Measurements from ENCODE around the gene FNBP1L.
A peak's percentile ranks its signal among the peaks of the same experiment; 100 is the strongest.
"Not testable (repeated sequence)": the region's sequence is repeated elsewhere in the genome, so short reads cannot be mapped to it uniquely, and the experiment has no call there.

The FNBP1L gene

DNA sequence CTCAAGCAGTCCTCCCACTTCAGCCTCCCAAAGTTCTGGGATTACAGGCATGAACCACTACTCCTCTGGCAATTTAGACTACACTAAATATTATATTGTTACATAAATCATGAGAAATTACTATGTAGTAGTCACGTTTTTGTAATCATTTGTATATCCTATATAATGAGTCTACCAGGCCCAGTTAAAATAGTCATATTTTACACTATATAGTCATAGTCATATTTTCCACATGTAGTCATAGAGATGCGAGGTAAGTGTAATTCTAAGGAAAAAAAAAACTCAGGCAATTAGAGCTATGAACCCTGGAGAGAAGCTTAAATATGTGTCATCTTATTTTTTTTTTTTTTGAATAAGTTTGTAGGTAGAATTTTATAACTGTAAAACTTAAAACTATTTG is 90.0 kb downstream of the FNBP1L start:
- peak; percentile 63 for DNase-seq

DNA sequence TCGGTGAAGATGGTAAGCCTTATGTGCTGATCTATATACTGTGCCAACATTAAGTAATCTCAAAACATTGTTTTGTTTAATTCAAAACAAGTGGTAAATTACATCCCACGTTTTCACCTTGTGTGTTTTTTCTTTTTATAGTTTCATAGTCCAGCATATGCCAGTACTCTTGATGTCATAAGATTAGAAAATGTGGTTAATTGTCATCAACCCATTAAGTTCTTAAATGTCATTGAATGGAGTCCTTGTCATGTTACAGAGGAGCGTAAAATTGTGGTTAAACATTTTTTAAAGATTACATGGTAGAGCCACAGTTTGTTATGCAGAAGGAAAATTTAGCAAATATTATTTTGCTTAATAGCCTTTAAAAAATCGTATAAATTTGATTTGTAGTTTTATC is 93.1 kb downstream of the FNBP1L start:
- DNase-seq, result no peak

GRCh38 chr1:93542398-93542797 is 94.5 kb downstream of the FNBP1L start:
- peak; percentile 54 for DNase-seq

GRCh38 chr1:93546162-93546863 is 98.4 kb downstream of the FNBP1L start:
- DNase-seq, result no peak

- DNase-seq, result no peak
These were observed 101.2 kb downstream of the FNBP1L start for GRCh38 chr1:93549131-93549530.

GRCh38 chr1:93549811-93550210 is 101.9 kb downstream of the FNBP1L start:
- no peak for DNase-seq

- DNase-seq, result peak; percentile 76
These were observed 105.0 kb downstream of the FNBP1L start for GRCh38 chr1:93552741-93553455.

- DNase-seq, result not testable (repeated sequence)
These were observed 106.1 kb downstream of the FNBP1L start for GRCh38 chr1:93553886-93554490.

DNA sequence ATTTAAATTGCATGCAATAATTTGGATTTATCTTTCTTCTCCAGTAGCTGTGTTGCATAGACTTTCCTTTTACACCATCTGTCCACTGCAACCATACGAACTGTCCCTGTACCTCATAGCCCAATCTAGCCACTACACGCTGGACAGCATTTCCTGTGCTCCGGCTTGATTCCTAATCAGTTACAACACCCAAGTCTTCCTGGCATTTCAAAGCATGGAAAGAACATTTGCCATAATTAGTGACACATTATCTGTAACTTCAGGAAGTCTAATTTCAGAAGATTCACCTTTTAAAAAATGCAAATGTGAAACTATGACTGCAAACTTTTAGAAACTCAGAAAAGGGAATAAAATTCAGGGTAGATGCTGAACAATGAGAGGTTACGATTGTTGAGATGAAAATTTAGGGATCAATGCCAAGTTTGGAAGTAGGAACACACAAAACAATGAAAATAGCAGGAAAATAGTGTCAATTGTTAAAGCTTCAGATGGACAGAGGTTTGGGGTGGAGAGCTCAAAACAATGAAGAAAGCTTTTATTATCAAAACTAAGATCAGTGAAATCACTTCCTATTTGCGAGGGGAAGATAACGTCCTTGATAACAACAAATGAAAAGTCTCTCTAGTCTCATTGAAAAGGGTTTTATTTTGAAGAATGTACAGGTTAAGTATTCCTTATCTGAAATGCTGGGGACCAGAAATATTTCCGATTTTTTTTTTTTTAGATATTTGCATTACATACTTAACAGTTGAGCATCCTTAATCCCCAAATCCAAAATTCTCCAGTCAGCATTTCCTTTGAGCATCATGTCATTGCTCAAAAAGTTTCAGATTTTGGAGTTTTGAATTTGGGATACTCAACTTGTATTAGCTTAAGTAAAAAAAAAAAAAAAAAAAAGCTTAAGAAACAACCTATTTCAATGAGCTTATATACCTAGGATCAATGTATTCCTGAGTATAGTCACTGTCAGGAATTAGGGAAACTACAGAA is 107.3 kb downstream of the FNBP1L start:
- no peak for DNase-seq

DNA sequence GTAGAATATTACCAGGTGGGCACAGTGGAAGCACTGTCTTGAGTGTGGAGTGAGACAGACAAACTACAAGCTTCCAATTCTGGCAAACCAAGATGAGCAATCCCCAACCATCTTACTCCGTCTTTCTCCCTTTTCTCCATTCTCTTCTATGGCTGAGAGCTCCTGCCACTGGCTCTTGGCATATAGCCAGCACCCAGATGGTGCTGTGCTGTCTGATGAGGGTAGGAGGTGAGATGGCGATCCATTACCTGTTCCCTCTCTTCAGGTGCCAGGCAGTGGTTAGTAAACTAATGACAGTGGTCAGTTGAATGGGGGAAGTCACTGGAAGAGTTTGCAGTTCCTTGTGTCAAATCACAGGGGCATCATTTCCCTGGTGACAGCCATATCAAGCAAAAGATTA is 108.4 kb downstream of the FNBP1L start:
- no peak for DNase-seq

DNA sequence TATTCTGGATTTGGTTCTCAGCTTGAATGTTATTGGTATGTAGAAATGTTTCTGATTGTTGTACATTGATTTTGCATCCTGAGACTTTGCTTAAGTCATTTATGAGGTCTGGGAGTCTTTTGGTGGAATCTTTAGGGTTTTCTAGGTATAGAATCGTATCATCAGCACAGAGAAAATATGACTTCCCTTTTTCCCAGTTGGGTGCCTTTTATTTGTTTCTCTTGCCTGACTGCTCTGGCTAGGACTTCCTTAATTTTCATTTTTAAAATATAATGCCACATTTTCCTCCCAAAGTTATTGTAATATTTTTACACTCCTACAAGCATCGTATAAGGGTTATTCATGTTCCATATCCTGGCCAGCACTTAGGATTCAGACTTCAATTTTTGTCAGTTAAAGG is 111.1 kb downstream of the FNBP1L start:
- no peak for DNase-seq

- no peak for DNase-seq
These were observed 111.8 kb downstream of the FNBP1L start for GRCh38 chr1:93559695-93560094.

- DNase-seq, result peak; percentile 61
These were observed 117.7 kb downstream of the FNBP1L start for GRCh38 chr1:93565496-93566206.

GRCh38 chr1:93566227-93566626 is 118.3 kb downstream of the FNBP1L start:
- no peak for DNase-seq

DNA sequence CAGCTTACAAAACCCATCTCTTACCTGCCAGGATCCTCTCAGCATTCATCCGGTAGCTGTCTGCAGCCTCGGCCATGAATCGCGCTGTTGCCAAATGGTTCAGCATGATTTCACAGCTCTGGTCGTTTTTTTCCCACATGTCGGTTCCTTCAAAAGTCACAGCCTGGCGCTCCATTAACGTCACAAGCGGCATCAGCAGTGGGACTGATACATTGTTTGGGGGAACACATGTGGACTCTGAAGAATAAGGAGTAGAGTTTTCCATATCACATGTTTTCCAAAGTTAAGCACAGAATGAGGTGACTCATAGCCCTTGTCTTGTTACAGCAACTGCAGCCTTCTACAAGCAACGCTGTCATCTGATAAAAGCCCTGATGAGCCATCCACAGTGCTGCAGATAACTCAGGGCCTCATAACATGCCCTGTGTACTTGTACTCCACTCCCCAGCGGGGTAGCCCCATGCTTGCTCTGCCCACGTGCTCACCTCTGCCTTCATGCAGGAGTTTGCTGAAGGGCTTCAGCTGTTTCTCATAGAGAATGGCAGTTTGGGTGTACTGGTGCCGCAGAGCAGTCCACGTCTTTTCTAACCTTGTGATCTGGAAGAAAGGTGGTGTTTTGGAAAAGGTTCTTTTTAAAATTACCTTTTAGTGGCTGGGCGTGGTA is 119.5 kb downstream of the FNBP1L start:
- peak; percentile 87 for DNase-seq

GRCh38 chr1:93569489-93569888 is 121.6 kb downstream of the FNBP1L start:
- DNase-seq, result no peak

- no peak for DNase-seq
These were observed 123.8 kb downstream of the FNBP1L start for GRCh38 chr1:93571623-93572310.

- no peak for DNase-seq
These were observed 126.1 kb downstream of the FNBP1L start for GRCh38 chr1:93573940-93574469.

DNA sequence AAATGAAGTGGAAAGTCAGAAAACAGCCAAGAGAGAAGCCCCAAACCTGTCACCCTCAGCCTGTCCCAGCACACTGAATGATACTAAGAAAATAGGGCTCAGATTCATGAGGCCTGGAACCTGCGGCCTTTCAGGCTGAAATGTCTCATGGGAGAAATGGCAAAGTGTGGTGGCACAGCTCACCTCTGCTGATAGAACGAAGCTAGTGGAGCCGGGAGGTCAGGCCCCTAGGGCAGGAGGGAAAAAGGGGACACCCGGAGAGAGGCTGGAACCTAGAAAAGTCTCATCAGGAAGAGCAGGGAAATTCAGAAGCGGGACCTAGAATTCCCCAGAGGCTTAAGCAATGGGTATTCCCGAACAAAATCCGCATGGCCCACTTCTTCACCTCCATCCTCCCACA is 126.6 kb downstream of the FNBP1L start:
- DNase-seq, result no peak

DNA sequence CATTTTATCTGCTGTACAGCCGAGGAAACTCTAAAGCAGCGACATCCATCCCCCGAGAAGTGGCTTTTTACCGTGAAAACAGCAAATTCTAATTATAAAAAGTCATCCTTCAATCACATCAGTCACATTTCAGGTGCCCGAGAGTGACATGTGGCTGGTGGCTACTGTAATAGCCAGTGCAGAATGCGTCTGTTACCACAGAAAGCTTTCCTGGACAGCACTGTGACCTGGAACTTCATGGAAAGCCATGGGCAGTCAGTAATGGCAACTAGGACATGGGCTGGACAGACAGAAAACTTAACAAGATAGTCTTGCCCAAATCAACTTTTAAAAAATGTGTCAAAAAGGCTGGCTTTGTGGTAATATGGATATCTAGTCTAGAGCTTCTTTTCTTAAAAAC is 127.1 kb downstream of the FNBP1L start:
- DNase-seq, result no peak
